MG63 (cell line): ENCODE results near the gene SRSF2. TPM values are rescaled to one million over a fixed set of nuclear protein-coding genes. Genes with fewer than 3 reads are reported as not detected.
"Not testable (repeated sequence)": the region's sequence is repeated elsewhere in the genome, so short reads cannot be mapped to it uniquely, and the experiment has no call there.

ENCODE experiments used
- DNase-seq: peaks from one replicate; pipeline ENCODE4 v3.0.0-alpha.2; 2020
- H3K27me3 ChIP-seq: fragments of 250-450 bp; sonication (Bioruptor Pico); 2 replicates; pipeline ENCODE4 v1.5.1; 2020; ENCODE audit warnings: mild to moderate bottlenecking, moderate library complexity
- H3K36me3 ChIP-seq: fragments of 250-450 bp; sonication (Bioruptor Pico); 2 replicates; pipeline ENCODE4 v1.5.1; 2020; ENCODE audit warnings: mild to moderate bottlenecking, moderate library complexity
- H3K4me3 ChIP-seq: fragments of 250-450 bp; sonication (Bioruptor Pico); 2 replicates; pipeline ENCODE4 v1.5.1; 2020; ENCODE audit warnings: mild to moderate bottlenecking, moderate library complexity
- H3K9me3 ChIP-seq: fragments of 250-450 bp; sonication (Bioruptor Pico); 2 replicates; pipeline ENCODE4 v1.5.1; 2020; ENCODE audit warnings: mild to moderate bottlenecking, moderate library complexity
- total RNA-seq: library from RNA; depleted of rRNA; stranded (reverse); fragments of >200 nt; shearing (Covaris generic); gene quantifications from 2 replicates; pipeline ENCODE4 v1.2.3, GENCODE V29; 2014; ENCODE audit warnings: low replicate concordance; rRNA removed

SRSF2 gene
- total RNA-seq = 292 and 619 TPM in 2 replicates

- no peaks in the 10 kb centered on the region for H3K27me3 ChIP-seq
- peaks cover 52% of the 10 kb centered on the region for H3K36me3 ChIP-seq
- DNase-seq = peak; percentile 99
- no peaks in the 10 kb centered on the region for H3K9me3 ChIP-seq
- H3K4me3 ChIP-seq = peak within 1 kb of the TSS; percentile 97
These were observed at the start of gene SRSF2 for GRCh38 chr17:76737082-76737675. Gene SRSF2, minus strand, starts transcription at chr17:76737331. Its CDS starts 171 bp downstream, at chr17:76737160.

GRCh38 chr17:76784926-76785325 is 47.8 kb upstream of the SRSF2 start:
- H3K9me3 ChIP-seq = no peaks in the 10 kb centered on the region
- peaks cover 8% of the 10 kb centered on the region for H3K36me3 ChIP-seq
- no peak for DNase-seq
- no peak overlapping the region for H3K4me3 ChIP-seq
- no peaks in the 10 kb centered on the region for H3K27me3 ChIP-seq

GRCh38 chr17:76783146-76783545 is 46.0 kb upstream of the SRSF2 start:
- no peak for DNase-seq
- H3K4me3 ChIP-seq = no peak overlapping the region
- H3K27me3 ChIP-seq = no peaks in the 10 kb centered on the region

GRCh38 chr17:76781056-76781982 is 44.2 kb upstream of the SRSF2 start:
- Histone ChIP-seq H3K4me3 (no peak overlapping the region), H3K27me3 (no peaks in the 10 kb centered on the region), H3K36me3 (peaks cover 22% of the 10 kb centered on the region), H3K9me3 (no peaks in the 10 kb centered on the region)
- no peak for DNase-seq

More at GRCh38 chr17:76783146-76783545, 46.0 kb upstream of the SRSF2 start:
- Histone ChIP-seq H3K9me3 (no peaks in the 10 kb centered on the region), H3K36me3 (peaks cover 12% of the 10 kb centered on the region)

GRCh38 chr17:76775021-76775600 is 38.0 kb upstream of the SRSF2 start:
- DNase-seq = no peak
- H3K4me3 ChIP-seq = no peak overlapping the region
- no peaks in the 10 kb centered on the region for H3K9me3 ChIP-seq
- peaks cover 30% of the 10 kb centered on the region for H3K36me3 ChIP-seq
- no peaks in the 10 kb centered on the region for H3K27me3 ChIP-seq

- no peak overlapping the region for H3K4me3 ChIP-seq
- H3K9me3 ChIP-seq = no peaks in the 10 kb centered on the region
These were observed 35.9 kb upstream of the SRSF2 start for GRCh38 chr17:76772842-76773525.

GRCh38 chr17:76758570-76758969 is 21.4 kb upstream of the SRSF2 start:
- no peak for DNase-seq
- H3K9me3 ChIP-seq = no peaks in the 10 kb centered on the region
- H3K4me3 ChIP-seq = no peak overlapping the region
- H3K27me3 ChIP-seq = no peaks in the 10 kb centered on the region
- H3K36me3 ChIP-seq = peaks cover 16% of the 10 kb centered on the region

More at GRCh38 chr17:76772842-76773525, 35.9 kb upstream of the SRSF2 start:
- no peaks in the 10 kb centered on the region for H3K27me3 ChIP-seq
- H3K36me3 ChIP-seq = peaks cover 37% of the 10 kb centered on the region
- DNase-seq = peak; percentile 82

- H3K9me3 ChIP-seq = no peaks in the 10 kb centered on the region
These were observed 20.1 kb upstream of the SRSF2 start for GRCh38 chr17:76757256-76757655.

GRCh38 chr17:76755285-76755684 is 18.2 kb upstream of the SRSF2 start:
- no peak for DNase-seq
- H3K9me3 ChIP-seq = no peaks in the 10 kb centered on the region
- H3K27me3 ChIP-seq = no peaks in the 10 kb centered on the region
- H3K4me3 ChIP-seq = no peak overlapping the region
- peaks cover 19% of the 10 kb centered on the region for H3K36me3 ChIP-seq

More at GRCh38 chr17:76757256-76757655, 20.1 kb upstream of the SRSF2 start:
- no peak for DNase-seq
- Histone ChIP-seq H3K27me3 (no peaks in the 10 kb centered on the region), H3K36me3 (peaks cover 16% of the 10 kb centered on the region), H3K4me3 (no peak overlapping the region)

- Histone ChIP-seq H3K9me3 (no peaks in the 10 kb centered on the region), H3K36me3 (peaks cover 19% of the 10 kb centered on the region), H3K27me3 (no peaks in the 10 kb centered on the region), H3K4me3 (no peak overlapping the region)
- no peak for DNase-seq
These were observed 16.2 kb upstream of the SRSF2 start for GRCh38 chr17:76753061-76753961.

GRCh38 chr17:76752006-76752405 is 14.9 kb upstream of the SRSF2 start:
- no peaks in the 10 kb centered on the region for H3K27me3 ChIP-seq
- no peaks in the 10 kb centered on the region for H3K9me3 ChIP-seq
- H3K36me3 ChIP-seq = peaks cover 16% of the 10 kb centered on the region
- H3K4me3 ChIP-seq = no peak overlapping the region
- no peak for DNase-seq

- no peak overlapping the region for H3K4me3 ChIP-seq
These were observed 14.4 kb upstream of the SRSF2 start for GRCh38 chr17:76751416-76751993.

GRCh38 chr17:76748657-76749056 is 11.5 kb upstream of the SRSF2 start:
- no peak overlapping the region for H3K4me3 ChIP-seq
- H3K9me3 ChIP-seq = peaks cover 9% of the 10 kb centered on the region; the same call in 1 of the 2 replicates
- H3K27me3 ChIP-seq = no peaks in the 10 kb centered on the region
- H3K36me3 ChIP-seq = peaks cover 39% of the 10 kb centered on the region
- DNase-seq = no peak

More at GRCh38 chr17:76751416-76751993, 14.4 kb upstream of the SRSF2 start:
- H3K36me3 ChIP-seq = peaks cover 18% of the 10 kb centered on the region
- no peak for DNase-seq
- H3K9me3 ChIP-seq = peaks cover 2% of the 10 kb centered on the region; the same call in 1 of the 2 replicates
- H3K27me3 ChIP-seq = no peaks in the 10 kb centered on the region

GRCh38 chr17:76747716-76748363 is 10.7 kb upstream of the SRSF2 start:
- no peak overlapping the region for H3K4me3 ChIP-seq
- H3K9me3 ChIP-seq = peaks cover 9% of the 10 kb centered on the region; the same call in 1 of the 2 replicates
- H3K36me3 ChIP-seq = peaks cover 48% of the 10 kb centered on the region
- DNase-seq = no peak
- H3K27me3 ChIP-seq = no peaks in the 10 kb centered on the region

GRCh38 chr17:76745785-76746184 is 8.7 kb upstream of the SRSF2 start:
- H3K27me3 ChIP-seq = not testable (repeated sequence)
- H3K36me3 ChIP-seq = peaks cover 52% of the 10 kb centered on the region
- peak; percentile 28 for DNase-seq

More at GRCh38 chr17:76745785-76746184, 8.7 kb upstream of the SRSF2 start:
- H3K9me3 ChIP-seq, H3K4me3 ChIP-seq: not testable (repeated sequence)
